AG09309 (cell line): ENCODE data around the gene SMS.

Source experiments
- DNase-seq: peaks from one replicate; pipeline ENCODE4 v3.0.0-alpha.2; 2010; ENCODE audit warnings: low read depth
- H3K4me3 ChIP-seq: 2 replicates; pipeline ENCODE4 v1.5.1; 2011; ENCODE audit warnings: mild to moderate bottlenecking, low read depth, low read length, moderate library complexity; ENCODE audit not compliant: control insufficient read depth
- TF ChIP-seq, protein P1 (sequence below): IDR thresholded peaks from 2 replicates; pipeline ENCODE4 v1.5.1; 2011; ENCODE audit warnings: mild to moderate bottlenecking, low read depth, low read length, inconsistent platforms; ENCODE audit not compliant: insufficient read depth, control insufficient read depth; ENCODE audit errors: missing control alignments

SMS gene

DNA sequence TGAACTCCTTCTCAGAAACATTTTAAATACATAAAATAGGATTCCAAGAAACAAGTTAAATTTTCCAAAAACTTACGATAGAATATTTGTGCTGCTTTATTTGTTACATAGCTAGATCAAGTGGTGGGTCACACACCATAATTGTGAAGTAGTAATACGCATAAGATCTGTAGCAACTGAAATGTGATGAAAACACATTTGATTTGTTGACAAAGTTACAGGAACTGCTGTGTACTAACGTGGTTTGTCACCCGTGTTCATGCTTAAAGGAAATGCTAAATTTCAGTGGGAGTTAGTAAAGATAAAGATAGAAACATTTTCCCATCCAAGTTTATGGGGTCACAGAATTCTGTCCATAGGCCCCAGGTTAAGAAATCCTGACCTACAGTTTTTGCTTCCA lies 57.5 kb downstream of the SMS start:
- TF ChIP-seq, protein P1, sequence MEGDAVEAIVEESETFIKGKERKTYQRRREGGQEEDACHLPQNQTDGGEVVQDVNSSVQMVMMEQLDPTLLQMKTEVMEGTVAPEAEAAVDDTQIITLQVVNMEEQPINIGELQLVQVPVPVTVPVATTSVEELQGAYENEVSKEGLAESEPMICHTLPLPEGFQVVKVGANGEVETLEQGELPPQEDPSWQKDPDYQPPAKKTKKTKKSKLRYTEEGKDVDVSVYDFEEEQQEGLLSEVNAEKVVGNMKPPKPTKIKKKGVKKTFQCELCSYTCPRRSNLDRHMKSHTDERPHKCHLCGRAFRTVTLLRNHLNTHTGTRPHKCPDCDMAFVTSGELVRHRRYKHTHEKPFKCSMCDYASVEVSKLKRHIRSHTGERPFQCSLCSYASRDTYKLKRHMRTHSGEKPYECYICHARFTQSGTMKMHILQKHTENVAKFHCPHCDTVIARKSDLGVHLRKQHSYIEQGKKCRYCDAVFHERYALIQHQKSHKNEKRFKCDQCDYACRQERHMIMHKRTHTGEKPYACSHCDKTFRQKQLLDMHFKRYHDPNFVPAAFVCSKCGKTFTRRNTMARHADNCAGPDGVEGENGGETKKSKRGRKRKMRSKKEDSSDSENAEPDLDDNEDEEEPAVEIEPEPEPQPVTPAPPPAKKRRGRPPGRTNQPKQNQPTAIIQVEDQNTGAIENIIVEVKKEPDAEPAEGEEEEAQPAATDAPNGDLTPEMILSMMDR = no peak
- H3K4me3 ChIP-seq = no peak overlapping the region
- DNase-seq = no peak

DNA sequence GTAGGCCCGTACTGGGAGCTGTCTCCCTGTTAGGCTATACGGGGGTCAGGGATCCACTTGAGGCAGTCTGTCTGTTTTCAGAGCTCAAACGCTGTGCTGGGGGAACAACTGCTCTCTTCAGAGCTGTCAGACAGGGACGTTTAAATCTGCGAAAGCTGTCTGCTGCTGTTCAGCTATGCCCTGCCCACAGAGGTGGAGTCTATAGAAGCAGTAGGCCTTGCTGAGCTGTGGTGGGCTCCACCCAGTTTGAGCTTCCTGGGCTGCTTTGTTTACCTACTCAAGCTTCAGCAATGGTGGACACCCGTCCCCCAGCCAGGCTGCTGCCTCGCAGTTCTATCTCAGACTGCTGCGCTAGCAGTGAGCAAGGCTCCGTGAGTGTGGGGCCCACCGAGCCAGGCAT lies 64.4 kb downstream of the SMS start:
- TF ChIP-seq, protein P1 = no peak
- no peak overlapping the region for H3K4me3 ChIP-seq
- no peak for DNase-seq

DNA sequence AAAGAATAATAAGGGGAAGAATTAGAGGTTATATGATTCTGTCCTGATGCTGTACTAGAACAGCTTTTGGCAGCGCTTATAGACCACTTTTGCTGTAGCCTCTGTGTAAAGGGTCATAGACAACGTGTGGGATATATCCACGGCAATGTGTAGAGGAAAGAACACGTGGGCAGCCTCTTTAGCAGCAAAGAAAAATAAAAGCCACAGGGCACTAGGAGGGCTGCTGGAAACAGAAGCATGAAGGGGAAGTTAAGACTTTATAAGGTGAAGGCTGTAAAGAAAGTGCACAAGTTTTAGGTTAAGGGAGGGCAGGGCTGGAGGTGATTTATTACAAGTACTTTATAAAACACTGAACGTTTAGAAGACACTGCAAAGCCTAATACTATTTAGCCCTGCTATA lies 71.5 kb downstream of the SMS start:
- no peak for DNase-seq
- TF ChIP-seq, protein P1 = no peak
- no peak overlapping the region for H3K4me3 ChIP-seq

DNA sequence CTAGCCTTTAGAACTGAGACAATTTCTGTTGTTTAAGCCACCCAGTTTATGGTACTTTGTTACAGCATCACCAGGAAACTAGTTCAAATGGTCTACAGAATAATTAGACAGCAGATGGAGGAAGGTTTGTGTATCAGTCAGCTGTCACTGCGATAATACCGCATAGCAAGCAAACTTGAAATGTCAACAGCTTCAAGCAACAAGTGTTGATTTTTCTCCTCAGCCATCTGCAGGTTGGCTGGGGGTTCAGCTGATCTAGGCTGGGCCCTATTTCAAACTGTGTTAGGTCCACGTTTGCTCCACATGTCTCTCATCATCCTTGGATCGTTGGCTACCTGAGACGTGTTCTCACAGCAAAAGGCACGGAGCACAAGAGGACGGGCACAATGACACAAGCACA lies 72.4 kb downstream of the SMS start:
- TF ChIP-seq, protein P1 = no peak
- DNase-seq = no peak
- H3K4me3 ChIP-seq = no peak overlapping the region

DNA sequence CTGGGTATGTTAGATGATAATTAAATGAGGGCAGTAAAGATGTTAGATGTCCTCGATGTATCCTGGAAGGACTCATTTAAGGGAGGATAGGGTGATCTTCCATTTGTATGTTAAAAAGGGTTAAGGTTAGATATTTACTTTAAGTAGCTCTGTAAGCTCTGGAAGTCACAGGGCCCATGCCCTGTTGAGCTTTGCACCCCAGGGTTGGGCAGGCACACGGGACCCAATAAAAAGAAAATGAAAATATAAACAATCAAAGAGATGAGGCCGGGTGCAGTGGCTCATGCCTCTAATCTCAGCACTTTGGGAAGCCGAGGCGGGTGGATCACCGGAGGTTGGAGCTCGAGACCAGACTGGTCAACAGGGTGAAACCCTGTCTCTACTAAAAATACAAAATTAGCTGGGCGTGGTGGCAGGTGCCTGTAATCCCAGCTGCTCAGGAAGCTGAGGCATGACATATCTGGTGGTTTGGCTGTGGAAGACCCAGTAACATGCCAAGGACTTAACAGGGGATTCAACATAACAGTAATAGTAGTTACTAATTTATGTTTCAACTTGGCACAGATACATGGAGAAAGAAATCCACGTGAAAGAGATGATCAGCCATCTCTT lies 74.7 kb downstream of the SMS start:
- TF ChIP-seq, protein P1 = no peak
- H3K4me3 ChIP-seq = no peak overlapping the region
- no peak for DNase-seq

DNA sequence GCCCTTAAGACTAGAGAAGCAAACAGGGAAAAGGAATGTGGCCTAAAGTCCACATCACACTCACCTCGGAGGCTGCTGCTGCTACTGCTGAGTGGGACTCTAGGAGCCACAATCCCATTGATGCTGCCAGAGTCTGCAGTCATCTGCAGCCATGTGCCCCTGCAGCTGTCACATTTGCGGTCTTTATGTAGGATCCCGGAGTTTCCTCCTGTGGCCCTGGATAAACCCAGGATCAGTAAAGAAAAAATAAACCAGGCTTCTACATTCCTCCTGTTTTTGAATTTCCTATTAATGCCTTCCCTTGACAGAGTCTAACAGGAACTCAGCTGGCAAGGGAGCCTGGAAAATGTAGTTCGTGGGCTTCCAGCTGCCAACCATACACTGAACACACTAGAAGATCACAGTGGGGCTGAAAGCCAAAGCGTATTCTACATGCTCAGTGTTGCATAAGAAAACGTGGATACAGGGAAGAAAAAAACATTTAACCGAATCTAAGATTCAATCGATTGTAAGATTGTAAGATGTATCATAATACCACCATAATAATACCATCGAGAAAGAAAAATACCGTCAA lies 81.3 kb downstream of the SMS start:
- TF ChIP-seq, protein P1 = no peak
- DNase-seq = no peak

DNA sequence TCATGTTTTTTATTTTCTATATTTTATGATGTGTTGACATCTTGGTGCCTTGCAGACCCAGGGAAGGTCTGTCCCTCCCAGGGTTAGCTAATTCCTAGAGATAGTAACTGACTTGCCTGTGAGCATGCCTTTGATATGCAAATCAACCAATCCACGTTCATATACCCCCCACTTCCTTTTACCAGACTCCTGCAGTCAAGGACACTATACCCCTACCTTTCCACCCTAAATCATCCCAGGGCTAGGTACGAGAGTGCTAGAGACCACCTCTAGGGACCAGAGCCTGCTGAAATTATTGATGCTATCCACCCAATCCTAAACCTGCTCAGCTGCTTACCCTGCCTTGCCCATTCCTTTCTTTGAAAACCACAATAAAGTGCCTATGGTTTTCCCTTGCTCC lies 84.1 kb downstream of the SMS start:
- no peak for DNase-seq
- no peak overlapping the region for H3K4me3 ChIP-seq
- TF ChIP-seq, protein P1 = no peak

More for the DNA sequence above, 81.3 kb downstream of the SMS start:
- H3K4me3 ChIP-seq = no peak overlapping the region
